Kidney (tissue), 14 donors: ENCODE measurements around the gene TENM4. TPM values are rescaled to one million over a fixed set of nuclear protein-coding genes. Genes with fewer than 3 reads are reported as not detected.

Source experiments
- DNase-seq, 5 donors: peaks; one replicate each; pipeline ENCODE4 v3.0.0-alpha.2; 2013 to 2020
- FAIRE-seq: peaks from 2 replicates; lab custom pipeline; 2012; peaks lifted over from hg19 to GRCh38; lab: Jason Lieb, UNC
- H3K27ac ChIP-seq, 2 donors: one replicate each; pipeline ENCODE4 v1.7.0; 2013; ENCODE audit warnings: low read depth in 2 of 2, low read length in 2 of 2, inconsistent platforms in 1 of 2
- H3K27me3 ChIP-seq: one replicate; pipeline ENCODE4 v1.7.1; 2013; ENCODE audit warnings: low read length, inconsistent platforms; ENCODE audit not compliant: control insufficient read depth, insufficient read depth
- H3K36me3 ChIP-seq, 3 donors: one replicate each; pipeline versions ENCODE4 v1.7.0 to v1.7.1; 2013; ENCODE audit warnings: low read length in 3 of 3, control low read depth in 1 of 3, inconsistent platforms in 1 of 3; ENCODE audit not compliant: insufficient read depth in 3 of 3, control insufficient read depth in 2 of 3
- H3K4me1 ChIP-seq, 3 donors: one replicate each; pipeline versions ENCODE4 v1.7.0 to v1.7.1; 2013; ENCODE audit warnings: low read length in 3 of 3, inconsistent platforms in 1 of 3, low read depth in 1 of 3; ENCODE audit not compliant: control insufficient read depth in 2 of 3, insufficient read depth in 2 of 3
- H3K4me3 ChIP-seq, 3 donors: one replicate each; pipeline versions ENCODE4 v1.7.0 to v1.8.1; 2013; ENCODE audit warnings: low read length in 3 of 3, control low read depth in 1 of 3, inconsistent platforms in 1 of 3
- H3K9ac ChIP-seq, 3 donors: one replicate each; pipeline versions ENCODE4 v1.7.0 to v1.7.1; 2013; ENCODE audit warnings: low read length in 3 of 3, control low read depth in 1 of 3, inconsistent platforms in 1 of 3
- H3K9me3 ChIP-seq, 3 donors: one replicate each; pipeline versions ENCODE4 v1.7.0 to v1.7.1; 2013; ENCODE audit warnings: low read length in 3 of 3, control low read depth in 1 of 3, inconsistent platforms in 1 of 3; ENCODE audit not compliant: control insufficient read depth in 2 of 3, insufficient read depth in 1 of 3
- intact Hi-C: fragments of 100-400 bp; cut with DNase I; formaldehyde crosslinking; loops from one replicate; pipeline ENCODE4 v1.11.1; 2022
- polyA plus RNA-seq: library from polyadenylated mRNA; stranded (reverse); fragments of 350-450 nt; fragmentation: Illumina TruSeq; extraction: RNeasy Lipid Tissue Mini Kit (QIAGEN cat#74804); gene quantifications from one replicate; pipeline ENCODE4 v1.2.3, GENCODE V29; 2014; ENCODE audit warnings: low read depth, low replicate concordance; ENCODE audit not compliant: insufficient read depth
- total RNA-seq: library from RNA; stranded (reverse); fragmentation: NEBNext Ultra II Directional; extraction: Animal tissue kit (Norgen Biotek cat#: 25700); gene quantifications from one replicate; pipeline ENCODE4 v1.2.1, GENCODE V29; 2021
- TF ChIP-seq, protein P1 (sequence below): IDR thresholded peaks from 3 replicates; pipeline ENCODE4 v1.5.1; 2012; ENCODE audit warnings: mild to moderate bottlenecking, moderate library complexity, borderline replicate concordance; ENCODE audit not compliant: insufficient read depth; ENCODE audit errors: extremely low read depth
- donor health status: control.
- donor health status: control.
- donor health status: control.
- donor health status: control.
- donor health status: control.
- donor health status: DM: yes; HTN: yes; CAD: no.
- donor health status: Normal renal cell carcinoma (clear cell type).

Gene TENM4
- total and polyA plus RNA-seq, 2 donors from 2014 or later: 0.34 to 31.0 TPM

GRCh38 chr11:79421820-79422219 is 19.0 kb downstream of the TENM4 start:
- H3K27me3 ChIP-seq: no peaks in the 10 kb centered on the region
- TF ChIP-seq, protein P1, sequence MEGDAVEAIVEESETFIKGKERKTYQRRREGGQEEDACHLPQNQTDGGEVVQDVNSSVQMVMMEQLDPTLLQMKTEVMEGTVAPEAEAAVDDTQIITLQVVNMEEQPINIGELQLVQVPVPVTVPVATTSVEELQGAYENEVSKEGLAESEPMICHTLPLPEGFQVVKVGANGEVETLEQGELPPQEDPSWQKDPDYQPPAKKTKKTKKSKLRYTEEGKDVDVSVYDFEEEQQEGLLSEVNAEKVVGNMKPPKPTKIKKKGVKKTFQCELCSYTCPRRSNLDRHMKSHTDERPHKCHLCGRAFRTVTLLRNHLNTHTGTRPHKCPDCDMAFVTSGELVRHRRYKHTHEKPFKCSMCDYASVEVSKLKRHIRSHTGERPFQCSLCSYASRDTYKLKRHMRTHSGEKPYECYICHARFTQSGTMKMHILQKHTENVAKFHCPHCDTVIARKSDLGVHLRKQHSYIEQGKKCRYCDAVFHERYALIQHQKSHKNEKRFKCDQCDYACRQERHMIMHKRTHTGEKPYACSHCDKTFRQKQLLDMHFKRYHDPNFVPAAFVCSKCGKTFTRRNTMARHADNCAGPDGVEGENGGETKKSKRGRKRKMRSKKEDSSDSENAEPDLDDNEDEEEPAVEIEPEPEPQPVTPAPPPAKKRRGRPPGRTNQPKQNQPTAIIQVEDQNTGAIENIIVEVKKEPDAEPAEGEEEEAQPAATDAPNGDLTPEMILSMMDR: no peak
- H3K27ac ChIP-seq: no peak overlapping the region
- no peak for FAIRE-seq
- no peaks in the 10 kb centered on the region for H3K36me3 ChIP-seq
- H3K4me1 ChIP-seq: no peaks in the 10 kb centered on the region
- no peak overlapping the region for H3K9ac ChIP-seq
- no peaks in the 10 kb centered on the region for H3K9me3 ChIP-seq
- no peak overlapping the region for H3K4me3 ChIP-seq
- intact Hi-C loops: no loop called here
- DNase-seq: no peak

GRCh38 chr11:79419120-79419519 is 21.7 kb downstream of the TENM4 start:
- peaks cover 0 to 6% (median 0%) of the 10 kb centered on the region in 3 donors for H3K9me3 ChIP-seq
- H3K27me3 ChIP-seq: no peaks in the 10 kb centered on the region
- intact Hi-C loops: no loop called here
- TF ChIP-seq, protein P1: no peak
- H3K4me1 ChIP-seq: peaks cover 0 to 11% (median 5%) of the 10 kb centered on the region in 3 donors
- H3K36me3 ChIP-seq: no peaks in the 10 kb centered on the region
- no peak overlapping the region for H3K4me3 ChIP-seq
- FAIRE-seq (no peak), DNase-seq (no peak)
- no peak overlapping the region for H3K9ac ChIP-seq
- no peak overlapping the region for H3K27ac ChIP-seq

DNA sequence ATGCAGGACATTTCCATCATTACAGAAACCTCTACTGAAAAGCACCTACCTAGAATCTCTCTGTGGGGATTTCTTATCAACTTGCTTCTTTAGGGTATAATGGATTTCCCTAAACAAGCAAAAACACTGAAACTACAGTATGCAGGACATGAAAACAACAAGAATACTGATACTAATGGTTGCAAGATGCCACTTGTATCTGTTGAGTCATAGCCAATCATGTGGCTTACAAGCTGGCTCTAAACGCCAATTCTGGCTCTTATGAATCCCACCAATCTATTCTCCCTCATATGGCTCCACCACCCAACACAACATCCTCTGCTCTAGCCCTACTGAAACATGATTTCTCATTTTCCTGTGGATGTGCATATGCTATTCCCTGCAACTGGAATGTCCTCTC is 22.6 kb downstream of the TENM4 start:
- Histone ChIP-seq H3K9ac (no peak overlapping the region), H3K9me3 (peaks cover 0 to 6% (median 0%) of the 10 kb centered on the region in 3 donors), H3K27ac (no peak overlapping the region), H3K4me3 (no peak overlapping the region), H3K27me3 (no peaks in the 10 kb centered on the region), H3K36me3 (no peaks in the 10 kb centered on the region), H3K4me1 (peaks cover 0 to 11% (median 7%) of the 10 kb centered on the region in 3 donors)
- TF ChIP-seq, protein P1: no peak
- DNase-seq: no peak
- intact Hi-C loops: no loop called here
- FAIRE-seq: no peak
